Ammon's horn (tissue), 1 donor: ENCODE measurements around the gene ZC3H13.

Source experiments
- DNase-seq: peaks from one replicate; pipeline ENCODE4 v3.0.0-alpha.2; 2016; ENCODE audit warnings: low spot score

Gene ZC3H13

GRCh38 chr13:46052319-46053161 lies at the start of gene ZC3H13:
Gene ZC3H13 (minus strand): TSS chr13:46052746. CDS start chr13:46045507, 7,239 bp downstream.
- peak; percentile 98 for DNase-seq

- no peak for DNase-seq
These were observed 49.7 kb upstream of the ZC3H13 start for GRCh38 chr13:46102255-46102605.

- DNase-seq, result no peak
These were observed 49.1 kb upstream of the ZC3H13 start for GRCh38 chr13:46101484-46102254.

GRCh38 chr13:46101002-46101401 lies 48.5 kb upstream of the ZC3H13 start:
- DNase-seq, result no peak

- DNase-seq, result no peak
These were observed 47.8 kb upstream of the ZC3H13 start for GRCh38 chr13:46100191-46100815.

GRCh38 chr13:46097663-46098062 lies 45.1 kb upstream of the ZC3H13 start:
- no peak for DNase-seq

- peak; percentile 81 for DNase-seq
These were observed 44.5 kb upstream of the ZC3H13 start for GRCh38 chr13:46097015-46097414.

GRCh38 chr13:46094478-46094877 lies 41.9 kb upstream of the ZC3H13 start:
- DNase-seq, result no peak

- no peak for DNase-seq
These were observed 36.4 kb upstream of the ZC3H13 start for GRCh38 chr13:46088821-46089562.

GRCh38 chr13:46087481-46087880 lies 34.9 kb upstream of the ZC3H13 start:
- DNase-seq, result no peak

GRCh38 chr13:46086985-46087384 lies 34.4 kb upstream of the ZC3H13 start:
- no peak for DNase-seq

- no peak for DNase-seq
These were observed 33.9 kb upstream of the ZC3H13 start for GRCh38 chr13:46086421-46086922.

- no peak for DNase-seq
These were observed 33.2 kb upstream of the ZC3H13 start for GRCh38 chr13:46085737-46086136.

GRCh38 chr13:46082324-46082723 lies 29.8 kb upstream of the ZC3H13 start:
- no peak for DNase-seq

GRCh38 chr13:46079770-46080169 lies 27.2 kb upstream of the ZC3H13 start:
- DNase-seq, result no peak

- no peak for DNase-seq
These were observed 24.7 kb upstream of the ZC3H13 start for GRCh38 chr13:46077265-46077664.

GRCh38 chr13:46076827-46077226 lies 24.3 kb upstream of the ZC3H13 start:
- DNase-seq, result no peak

- no peak for DNase-seq
These were observed 23.3 kb upstream of the ZC3H13 start for GRCh38 chr13:46075811-46076210.

- DNase-seq, result no peak
These were observed 19.2 kb upstream of the ZC3H13 start for GRCh38 chr13:46071590-46072249.

- no peak for DNase-seq
These were observed 10.7 kb upstream of the ZC3H13 start for GRCh38 chr13:46063292-46063691.

GRCh38 chr13:46062185-46062584 lies 9.6 kb upstream of the ZC3H13 start:
- DNase-seq, result no peak
